ENCODE data around the gene TGM1.
A peak's percentile ranks its signal among the peaks of the same experiment; 100 is the strongest.
"Not testable (repeated sequence)": the region's sequence is repeated elsewhere in the genome, so short reads cannot be mapped to it uniquely, and the experiment has no call there.

TGM1 gene

GRCh38 chr14:24224618-24225071 is 38.3 kb downstream of the TGM1 start:
- Histone ChIP-seq H3K9me3 (ENCODE audit: control insufficient read depth in 5 of 5, low read length in 5 of 5) (no peaks in the 10 kb centered on the region), H3K4me1 (ENCODE audit: control insufficient read depth in 5 of 5, insufficient read depth in 5 of 5, low read length in 5 of 5) (peaks cover 0 to 3% (median 0%) of the 10 kb centered on the region in 5 donors), H3K9ac (ENCODE audit: low read length in 5 of 5) (no peak overlapping the region), H3K27me3 (ENCODE audit: control insufficient read depth in 5 of 5, insufficient read depth in 4 of 5, low read length in 5 of 5) (no peaks in the 10 kb centered on the region), H3K4me3 (ENCODE audit: low read depth in 1 of 5, low read length in 5 of 5) (no peak overlapping the region), H3K27ac (ENCODE audit: low read depth, low read length) (no peak overlapping the region), H3K36me3 (ENCODE audit: control insufficient read depth in 5 of 5, insufficient read depth in 5 of 5, low read length in 5 of 5) (peaks cover 0 to 9% (median 2%) of the 10 kb centered on the region in 5 donors)

GRCh38 chr14:24222987-24223386 is 40.0 kb downstream of the TGM1 start:
- not testable (repeated sequence) for H3K27ac ChIP-seq (ENCODE audit: low read depth, low read length); H3K27me3 ChIP-seq (ENCODE audit: control insufficient read depth in 5 of 5, insufficient read depth in 4 of 5, low read length in 5 of 5); H3K36me3 ChIP-seq (ENCODE audit: control insufficient read depth in 5 of 5, insufficient read depth in 5 of 5, low read length in 5 of 5); H3K9ac ChIP-seq (ENCODE audit: low read length in 5 of 5); H3K4me3 ChIP-seq (ENCODE audit: low read depth in 1 of 5, low read length in 5 of 5); H3K9me3 ChIP-seq (ENCODE audit: control insufficient read depth in 5 of 5, low read length in 5 of 5); H3K4me1 ChIP-seq (ENCODE audit: control insufficient read depth in 5 of 5, insufficient read depth in 5 of 5, low read length in 5 of 5)

GRCh38 chr14:24219521-24219920 is 43.5 kb downstream of the TGM1 start:
- Histone ChIP-seq H3K27me3 (ENCODE audit: control insufficient read depth in 5 of 5, insufficient read depth in 4 of 5, low read length in 5 of 5) (no peaks in the 10 kb centered on the region), H3K9me3 (ENCODE audit: control insufficient read depth in 5 of 5, low read length in 5 of 5) (no peaks in the 10 kb centered on the region), H3K4me1 (ENCODE audit: control insufficient read depth in 5 of 5, insufficient read depth in 5 of 5, low read length in 5 of 5) (peaks cover 0 to 17% (median 12%) of the 10 kb centered on the region in 5 donors), H3K27ac (ENCODE audit: low read depth, low read length) (no peak overlapping the region), H3K9ac (ENCODE audit: low read length in 5 of 5) (no peak overlapping the region), H3K4me3 (ENCODE audit: low read depth in 1 of 5, low read length in 5 of 5) (no peak overlapping the region), H3K36me3 (ENCODE audit: control insufficient read depth in 5 of 5, insufficient read depth in 5 of 5, low read length in 5 of 5) (peaks cover 3 to 14% (median 4%) of the 10 kb centered on the region in 5 donors)

- peaks cover 3 to 14% (median 4%) of the 10 kb centered on the region in 5 donors for H3K36me3 ChIP-seq (ENCODE audit: control insufficient read depth in 5 of 5, insufficient read depth in 5 of 5, low read length in 5 of 5)
- no peaks in the 10 kb centered on the region for H3K27me3 ChIP-seq (ENCODE audit: control insufficient read depth in 5 of 5, insufficient read depth in 4 of 5, low read length in 5 of 5)
- H3K27ac ChIP-seq (ENCODE audit: low read depth, low read length) = no peak overlapping the region
- no peak overlapping the region for H3K4me3 ChIP-seq (ENCODE audit: low read depth in 1 of 5, low read length in 5 of 5)
- H3K9ac ChIP-seq (ENCODE audit: low read length in 5 of 5) = no peak overlapping the region
- peaks cover 0 to 18% (median 11%) of the 10 kb centered on the region in 5 donors for H3K4me1 ChIP-seq (ENCODE audit: control insufficient read depth in 5 of 5, insufficient read depth in 5 of 5, low read length in 5 of 5)
- no peaks in the 10 kb centered on the region for H3K9me3 ChIP-seq (ENCODE audit: control insufficient read depth in 5 of 5, low read length in 5 of 5)
Observed at GRCh38 chr14:24219080-24219479, 43.9 kb downstream of the TGM1 start.

- not testable (repeated sequence) for H3K27me3 ChIP-seq (ENCODE audit: control insufficient read depth in 5 of 5, insufficient read depth in 4 of 5, low read length in 5 of 5); H3K9me3 ChIP-seq (ENCODE audit: control insufficient read depth in 5 of 5, low read length in 5 of 5); H3K9ac ChIP-seq (ENCODE audit: low read length in 5 of 5); H3K4me3 ChIP-seq (ENCODE audit: low read depth in 1 of 5, low read length in 5 of 5); H3K27ac ChIP-seq (ENCODE audit: low read depth, low read length)
- peaks cover 3 to 14% (median 4%) of the 10 kb centered on the region in 5 donors for H3K36me3 ChIP-seq (ENCODE audit: control insufficient read depth in 5 of 5, insufficient read depth in 5 of 5, low read length in 5 of 5)
- peaks cover 0 to 34% (median 21%) of the 10 kb centered on the region in 5 donors for H3K4me1 ChIP-seq (ENCODE audit: control insufficient read depth in 5 of 5, insufficient read depth in 5 of 5, low read length in 5 of 5)
Observed at GRCh38 chr14:24216876-24217275, 46.1 kb downstream of the TGM1 start.

GRCh38 chr14:24216345-24216699 is 46.7 kb downstream of the TGM1 start:
- Histone ChIP-seq H3K4me3 (ENCODE audit: low read depth in 1 of 5, low read length in 5 of 5) (peak overlapping the region in 4 of 5 donors; percentile 77 to 99 (median 86)), H3K27ac (ENCODE audit: low read depth, low read length) (peak overlapping the region; percentile 80), H3K27me3 (ENCODE audit: control insufficient read depth in 5 of 5, insufficient read depth in 4 of 5, low read length in 5 of 5) (no peaks in the 10 kb centered on the region), H3K9me3 (ENCODE audit: control insufficient read depth in 5 of 5, low read length in 5 of 5) (no peaks in the 10 kb centered on the region), H3K9ac (ENCODE audit: low read length in 5 of 5) (peak overlapping the region in 1 of 5 donors; percentile 35), H3K4me1 (ENCODE audit: control insufficient read depth in 5 of 5, insufficient read depth in 5 of 5, low read length in 5 of 5) (peaks cover 0 to 34% (median 24%) of the 10 kb centered on the region in 5 donors), H3K36me3 (ENCODE audit: control insufficient read depth in 5 of 5, insufficient read depth in 5 of 5, low read length in 5 of 5) (peaks cover 4 to 16% (median 7%) of the 10 kb centered on the region in 5 donors)

GRCh38 chr14:24215495-24216344 is 47.3 kb downstream of the TGM1 start, which contains the start of gene MDP1:
TSS of gene MDP1 (minus strand) at chr14:24216066. CDS start at chr14:24215955, 111 bp downstream.
- Histone ChIP-seq H3K9ac (ENCODE audit: low read length in 5 of 5) (peak within 1 kb of the TSS; percentile 40 to 90 (median 83)), H3K4me3 (ENCODE audit: low read depth in 1 of 5, low read length in 5 of 5) (peak within 1 kb of the TSS; percentile 77 to 99 (median 90)), H3K27ac (ENCODE audit: low read depth, low read length) (peak within 1 kb of the TSS; percentile 80), H3K36me3 (ENCODE audit: control insufficient read depth in 5 of 5, insufficient read depth in 5 of 5, low read length in 5 of 5) (peaks cover 4 to 20% (median 9%) of the 10 kb centered on the region in 5 donors), H3K9me3 (ENCODE audit: control insufficient read depth in 5 of 5, low read length in 5 of 5) (no peaks in the 10 kb centered on the region), H3K4me1 (ENCODE audit: control insufficient read depth in 5 of 5, insufficient read depth in 5 of 5, low read length in 5 of 5) (peaks cover 0 to 34% (median 24%) of the 10 kb centered on the region in 5 donors), H3K27me3 (ENCODE audit: control insufficient read depth in 5 of 5, insufficient read depth in 4 of 5, low read length in 5 of 5) (no peaks in the 10 kb centered on the region)

GRCh38 chr14:24213866-24214662 is 48.9 kb downstream of the TGM1 start:
- Histone ChIP-seq H3K9me3 (ENCODE audit: control insufficient read depth in 5 of 5, low read length in 5 of 5) (no peaks in the 10 kb centered on the region), H3K9ac (ENCODE audit: low read length in 5 of 5) (peak overlapping the region; percentile 67 to 97 (median 88)), H3K4me3 (ENCODE audit: low read depth in 1 of 5, low read length in 5 of 5) (peak overlapping the region; percentile 59 to 92 (median 82)), H3K36me3 (ENCODE audit: control insufficient read depth in 5 of 5, insufficient read depth in 5 of 5, low read length in 5 of 5) (peaks cover 12 to 36% (median 25%) of the 10 kb centered on the region in 5 donors), H3K27ac (ENCODE audit: low read depth, low read length) (peak overlapping the region; percentile 89), H3K27me3 (ENCODE audit: control insufficient read depth in 5 of 5, insufficient read depth in 4 of 5, low read length in 5 of 5) (no peaks in the 10 kb centered on the region), H3K4me1 (ENCODE audit: control insufficient read depth in 5 of 5, insufficient read depth in 5 of 5, low read length in 5 of 5) (peaks cover 0 to 34% (median 24%) of the 10 kb centered on the region in 5 donors)

- no peaks in the 10 kb centered on the region for H3K27me3 ChIP-seq (ENCODE audit: control insufficient read depth in 5 of 5, insufficient read depth in 4 of 5, low read length in 5 of 5)
- peaks cover 11 to 43% (median 29%) of the 10 kb centered on the region in 5 donors for H3K36me3 ChIP-seq (ENCODE audit: control insufficient read depth in 5 of 5, insufficient read depth in 5 of 5, low read length in 5 of 5)
- H3K9me3 ChIP-seq (ENCODE audit: control insufficient read depth in 5 of 5, low read length in 5 of 5) = no peaks in the 10 kb centered on the region
- H3K4me1 ChIP-seq (ENCODE audit: control insufficient read depth in 5 of 5, insufficient read depth in 5 of 5, low read length in 5 of 5) = peaks cover 0 to 34% (median 24%) of the 10 kb centered on the region in 5 donors
- H3K9ac ChIP-seq (ENCODE audit: low read length in 5 of 5) = peak within 1 kb of the TSS; percentile 76 to 97 (median 91)
- H3K27ac ChIP-seq (ENCODE audit: low read depth, low read length) = peak within 1 kb of the TSS; percentile 89
- H3K4me3 ChIP-seq (ENCODE audit: low read depth in 1 of 5, low read length in 5 of 5) = peak within 1 kb of the TSS; percentile 60 to 92 (median 82)
Observed at GRCh38 chr14:24212924-24213865, 49.8 kb downstream of the TGM1 start, which contains the start of gene CHMP4A. TSS of gene CHMP4A (minus strand) at chr14:24213488. CDS start at chr14:24213439, 49 bp downstream.

Measured in subcutaneous abdominal adipose tissue (tissue), 5 donors.